ENCODE data around the gene LIPI. TPM values are rescaled to one million over a fixed set of nuclear protein-coding genes. Genes with fewer than 3 reads are reported as not detected.

The LIPI gene
- total and polyA plus RNA-seq, 2 of the 13 experiments (the other 11 are each of a cell fraction or from before 2014, with no cell fraction given): not detected

- no peak overlapping the region for H3K9ac ChIP-seq (ENCODE audit: insufficient read depth, low read depth, low read length)
- ChIA-PET CTCF (ENCODE audit: low intra/inter-chr PET ratio, low total read pairs) (no interaction called here), POLR2A (no interaction called here)
- no peak overlapping the region for H2AFZ ChIP-seq (ENCODE audit: low read length)
- H3K4me3 ChIP-seq (replicated peaks in 1 of 3; ENCODE audit: insufficient read depth in 1 of 3, low read depth in 2 of 3, low read length in 3 of 3): no peak overlapping the region
- TF ChIP-seq TBX2 (CRISPR knock-in tag; IDR thresholded peaks at IDR 0.05; ENCODE audit: borderline replicate concordance) (no peak), ZNF530 (CRISPR knock-in tag; IDR thresholded peaks at IDR 0.05; ENCODE audit: low read depth) (no peak), REL (CRISPR knock-in tag; conservative IDR thresholded peaks at IDR 0.05) (no peak), MBD4 (IDR thresholded peaks at IDR 0.05; ENCODE audit: borderline replicate concordance, low read length) (no peak), ZNF777 (CRISPR knock-in tag; IDR thresholded peaks at IDR 0.05) (no peak), ZNF562 (CRISPR knock-in tag; IDR thresholded peaks at IDR 0.05; ENCODE audit: borderline replicate concordance) (no peak), ZFP82 (CRISPR knock-in tag; IDR thresholded peaks at IDR 0.05; ENCODE audit: borderline replicate concordance) (no peak), MAFG (CRISPR knock-in tag; IDR thresholded peaks at IDR 0.05) (no peak), FOXO4 (CRISPR knock-in tag; conservative IDR thresholded peaks at IDR 0.05) (no peak), FOSL1 (CRISPR knock-in tag; IDR thresholded peaks at IDR 0.05; ENCODE audit: borderline replicate concordance) (no peak), KMT2B (CRISPR knock-in tag; IDR thresholded peaks at IDR 0.05) (no peak), ATAD3A (CRISPR knock-in tag; IDR thresholded peaks at IDR 0.05) (no peak), ZNF451 (CRISPR knock-in tag; IDR thresholded peaks at IDR 0.05) (no peak), AGO1 (IDR thresholded peaks at IDR 0.05; ENCODE audit: low read depth, low read length, poor library complexity, severe bottlenecking) (no peak), HNRNPL (IDR thresholded peaks at IDR 0.05; ENCODE audit: low read depth, low read length) (no peak), HOXD1 (CRISPR knock-in tag; IDR thresholded peaks at IDR 0.05) (no peak)
- no TSS peak for BruUV-seq (replicated peaks)
- H3K79me2 ChIP-seq (ENCODE audit: insufficient read depth, low read length): no peaks in the 10 kb centered on the region
- H3K36me3 ChIP-seq (replicated peaks in 1 of 2; ENCODE audit: control insufficient read depth in 1 of 2, insufficient read depth in 2 of 2, low read length in 2 of 2): no peaks in the 10 kb centered on the region; a peak in 1 of 5 replicates
- H3K27me3 ChIP-seq (ENCODE audit: control insufficient read depth in 1 of 2, insufficient read depth in 2 of 2, low read length in 2 of 2): no peaks in the 10 kb centered on the region
- 86% methylated on average over 1 of the region's 2 CpGs for WGBS (ENCODE audit: low lambda C conversion rate)
- FAIRE-seq: no peak
- no peak for ATAC-seq
- H3K27ac ChIP-seq (ENCODE audit: extremely low read length, insufficient read depth, low read length): no peak overlapping the region
- in situ Hi-C loops (cut with HindIII; ENCODE audit: extremely low pct_ligation_motif_present, low pct_unique_long_range_greater_than_20kb) (no loop called here), intact Hi-C loops (cut with micrococcal nuclease; ENCODE audit: unreplicated experiment) (no loop called here)
- DNase-seq (ENCODE audit: low spot score): no peak
- H3K4me1 ChIP-seq (ENCODE audit: insufficient read depth, low read length): no peaks in the 10 kb centered on the region
- no peaks in the 10 kb centered on the region for H3K9me3 ChIP-seq (ENCODE audit: low read length)
- H3K4me2 ChIP-seq (ENCODE audit: low read depth, low read length): no peak overlapping the region
- no peaks in the 10 kb centered on the region for H4K20me1 ChIP-seq (ENCODE audit: insufficient read depth, low read length)
Observed at GRCh38 chr21:14099570-14099969, 111.2 kb downstream of the LIPI start.

Data from HepG2 (cell line).